HG03432 (cell line): Measurements from ENCODE around the gene KRTAP5-4.
"Not testable (repeated sequence)": the region's sequence is repeated elsewhere in the genome, so short reads cannot be mapped to it uniquely, and the experiment has no call there.

Experiments used
- ATAC-seq: cut with Tn5 transposase; IDR thresholded peaks from one replicate; pipeline ENCODE4 v1.9.1; 2021; ENCODE audit warnings: mild to moderate bottlenecking, moderate library complexity; ENCODE audit not compliant: unreplicated experiment

Gene KRTAP5-4

GRCh38 chr11:1604181-1604580, 17.8 kb downstream of the KRTAP5-4 start:
- no peak for ATAC-seq

DNA sequence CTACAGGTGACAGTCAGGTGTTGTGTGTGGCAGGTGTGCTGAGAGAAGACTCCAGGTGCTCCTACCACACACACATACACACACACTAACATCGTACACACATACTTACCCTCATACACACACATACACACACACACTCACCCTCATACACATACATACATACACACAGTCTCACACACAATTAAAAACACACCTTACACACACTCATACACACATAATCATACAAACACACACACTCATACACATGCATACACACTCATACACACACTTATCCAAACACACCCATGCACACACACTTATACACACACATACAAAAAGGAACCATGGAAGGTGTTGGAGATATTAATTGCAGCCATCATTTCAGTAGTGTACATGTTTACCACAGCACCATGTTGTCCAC, 18.3 kb downstream of the KRTAP5-4 start:
- no peak for ATAC-seq

GRCh38 chr11:1601663-1602062, 20.3 kb downstream of the KRTAP5-4 start:
- not testable (repeated sequence) for ATAC-seq

DNA sequence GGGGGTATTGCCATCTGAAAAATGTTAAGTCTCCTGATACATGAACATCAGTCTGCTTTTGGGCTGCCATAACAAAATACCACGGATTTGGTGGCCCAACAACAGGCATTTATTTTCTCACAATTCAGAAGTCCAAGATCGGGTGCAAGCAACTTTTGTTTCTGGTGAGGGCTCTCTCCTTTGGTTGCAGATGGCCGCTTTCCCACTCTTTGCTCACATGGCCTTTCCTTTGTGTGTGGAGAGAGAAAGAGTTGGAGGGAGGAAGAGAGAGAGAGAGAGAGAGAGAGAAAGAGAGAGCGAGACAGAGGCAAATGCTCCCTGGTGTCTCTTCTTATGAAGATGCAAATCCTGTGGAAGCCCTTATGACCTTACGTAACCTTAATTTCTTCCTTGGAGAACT, 21.3 kb downstream of the KRTAP5-4 start:
- ATAC-seq = no peak

DNA sequence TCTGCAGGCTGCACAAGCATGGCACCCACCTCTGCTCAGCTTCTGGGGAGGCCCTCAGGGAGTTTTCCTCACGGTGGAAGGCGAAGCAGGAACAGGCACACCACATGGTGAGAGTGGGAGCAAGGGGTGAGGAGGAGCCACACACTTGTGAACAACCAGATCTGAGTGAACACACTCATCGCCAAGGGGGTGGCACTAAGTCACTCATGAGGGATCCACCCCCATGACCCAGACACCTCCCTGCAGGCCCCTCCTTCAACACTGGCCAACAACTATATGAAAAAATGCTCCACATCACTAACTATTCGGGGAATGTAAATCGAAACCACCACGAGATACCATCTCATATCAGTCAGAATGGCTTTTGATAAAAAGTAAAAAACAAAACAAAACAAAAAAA, 23.1 kb downstream of the KRTAP5-4 start:
- no peak for ATAC-seq

GRCh38 chr11:1598406-1598805, 23.5 kb downstream of the KRTAP5-4 start:
- ATAC-seq = not testable (repeated sequence)

- ATAC-seq = no peak
Measured at GRCh38 chr11:1597994-1598380, 24.0 kb downstream of the KRTAP5-4 start, which contains the start of gene KRTAP5-2. Gene KRTAP5-2, minus strand, starts transcription at chr11:1598294. Its CDS starts 44 bp downstream, at chr11:1598250.

DNA sequence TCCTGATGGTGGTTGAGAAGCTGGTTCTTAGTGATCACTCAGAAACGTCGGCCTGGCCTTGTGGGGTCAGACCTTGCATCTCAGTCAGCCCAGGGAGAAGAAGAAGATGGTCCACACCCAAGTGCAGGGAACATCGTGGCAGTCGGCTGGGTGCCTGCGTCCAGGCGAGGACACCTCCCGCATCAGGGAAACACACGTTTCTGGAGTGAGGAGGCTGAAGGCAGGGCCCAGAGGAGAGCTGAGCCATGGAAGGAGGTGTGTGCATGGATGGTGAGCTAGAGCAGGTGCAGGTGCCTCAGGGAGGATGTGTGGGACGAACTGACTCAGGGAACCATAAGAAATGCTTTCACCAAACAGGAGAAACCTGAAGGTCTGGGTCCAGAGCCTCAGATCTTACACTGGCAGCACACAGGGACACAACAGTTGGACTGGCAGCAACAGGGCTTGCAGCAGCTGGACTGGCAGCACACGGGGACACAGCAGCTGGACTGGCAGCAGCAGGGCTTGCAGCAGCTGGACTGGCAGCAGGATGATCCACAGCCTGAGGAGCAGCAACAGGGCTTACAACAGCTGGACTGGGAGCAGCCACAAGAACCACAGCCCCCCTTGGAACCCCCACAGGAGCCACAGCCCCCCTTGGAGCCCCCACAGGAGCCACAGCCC, 24.5 kb downstream of the KRTAP5-4 start:
- no peak for ATAC-seq

DNA sequence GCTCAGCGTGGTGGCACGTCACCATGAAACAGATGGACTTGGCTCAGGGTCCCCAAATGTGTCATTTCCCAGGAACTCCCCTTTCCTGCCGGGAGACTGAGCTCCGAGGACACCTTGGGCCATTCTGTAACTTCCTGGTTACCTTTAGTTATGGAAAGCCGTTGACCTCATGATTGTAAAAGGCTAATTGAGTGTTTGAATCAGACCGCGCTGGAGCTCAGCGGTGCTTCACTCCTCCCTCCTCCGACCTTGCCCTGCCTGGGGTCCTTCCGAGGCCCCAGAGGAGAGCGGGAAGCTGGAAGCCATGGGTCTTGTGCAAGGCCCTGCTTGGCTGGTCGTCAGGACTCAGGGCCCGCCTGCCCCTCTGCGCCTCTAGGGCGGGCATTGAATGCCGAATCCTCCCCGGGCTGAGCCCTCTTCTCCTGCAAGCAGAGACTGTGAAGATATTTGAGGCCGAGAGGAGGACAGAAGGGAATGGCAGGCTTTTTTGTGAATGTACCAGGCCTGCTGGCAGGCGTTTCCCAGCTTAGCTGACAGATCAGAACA, 25.3 kb downstream of the KRTAP5-4 start:
- ATAC-seq = not testable (repeated sequence)

DNA sequence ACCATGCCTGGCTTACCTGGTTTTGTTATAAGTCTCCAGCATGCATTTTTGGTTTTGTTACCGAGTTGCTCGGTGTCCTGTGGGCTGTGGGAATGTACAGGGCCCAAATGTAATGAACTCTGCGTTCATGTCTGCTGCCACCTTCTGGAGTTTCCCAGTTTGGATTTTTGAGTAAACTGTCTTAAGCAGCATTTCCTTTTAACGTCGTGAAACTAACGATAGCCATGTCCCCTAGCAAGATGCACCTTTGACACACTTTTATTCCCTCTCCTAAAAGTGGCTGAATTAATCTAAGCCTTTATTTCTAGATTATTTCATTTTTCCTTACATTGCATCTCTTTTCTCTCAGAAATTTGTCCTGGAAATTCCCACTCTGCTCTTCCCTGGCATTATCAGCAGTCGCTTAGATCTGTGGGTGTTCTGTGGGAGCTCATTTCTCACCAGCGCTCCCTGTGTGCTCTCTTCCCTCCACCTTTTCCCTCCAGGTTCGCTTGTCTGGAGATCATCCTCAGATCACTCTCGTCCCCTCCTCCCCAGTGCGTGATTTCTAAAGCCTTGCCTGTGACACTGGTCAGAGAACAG, 25.9 kb downstream of the KRTAP5-4 start:
- not testable (repeated sequence) for ATAC-seq

DNA sequence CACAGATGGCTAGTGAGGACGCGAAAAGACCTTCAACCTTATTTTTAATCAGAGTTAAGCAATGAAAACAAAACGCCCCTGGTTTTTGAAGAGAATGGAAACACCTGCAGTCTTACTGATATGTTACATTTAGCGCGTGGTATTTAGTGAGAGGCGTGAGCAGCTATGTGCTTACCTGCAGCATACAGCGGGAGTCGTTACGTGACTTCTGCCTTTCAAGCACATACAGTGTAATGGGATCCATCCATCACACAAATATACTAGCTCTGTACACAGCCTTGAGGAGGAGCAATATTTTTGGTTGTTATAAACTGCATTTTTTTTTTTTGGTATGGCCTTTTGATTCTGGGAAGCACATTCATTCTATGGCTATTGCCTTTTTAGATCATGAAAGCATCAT, 29.3 kb downstream of the KRTAP5-4 start:
- ATAC-seq = no peak

- no peak for ATAC-seq
Measured at GRCh38 chr11:1589996-1590395, 31.9 kb downstream of the KRTAP5-4 start.

DNA sequence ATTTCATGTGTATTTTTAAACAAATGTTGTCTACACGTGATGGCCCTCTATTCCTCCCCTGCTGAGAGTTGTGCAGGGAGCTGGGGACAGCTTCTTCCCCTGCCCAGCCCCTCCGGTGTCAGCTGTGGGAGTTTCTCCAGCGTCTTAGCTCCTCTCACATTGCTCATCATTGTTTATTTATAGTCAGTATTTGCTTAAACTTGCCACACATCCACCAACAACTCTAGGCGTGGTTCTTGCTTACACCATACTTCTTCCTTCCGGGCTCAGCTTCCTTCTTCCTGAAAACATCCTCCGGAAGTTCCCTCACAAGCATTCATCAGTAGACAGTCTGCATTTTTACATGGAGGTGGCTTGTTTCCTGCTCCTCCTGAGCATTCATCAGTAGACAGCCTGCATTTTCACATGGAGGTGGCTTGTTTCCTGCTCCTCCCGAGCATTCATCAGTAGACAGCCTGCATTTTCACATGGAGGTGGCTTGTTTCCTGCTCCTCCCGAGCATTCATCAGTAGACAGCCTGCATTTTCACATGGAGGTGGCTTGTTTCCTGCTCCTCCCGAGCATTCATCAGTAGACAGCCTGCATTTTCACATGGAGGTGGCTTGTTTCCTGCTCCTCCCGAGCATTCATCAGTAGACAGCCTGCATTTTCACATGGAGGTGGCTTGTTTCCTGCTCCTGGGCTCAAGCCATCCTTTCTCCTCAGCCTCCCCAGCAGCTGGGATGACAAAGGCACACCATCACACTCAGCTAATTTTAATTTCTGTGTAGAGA, 32.6 kb downstream of the KRTAP5-4 start:
- ATAC-seq = not testable (repeated sequence)

- ATAC-seq = no peak
Measured at GRCh38 chr11:1586699-1587098, 35.2 kb downstream of the KRTAP5-4 start.

DNA sequence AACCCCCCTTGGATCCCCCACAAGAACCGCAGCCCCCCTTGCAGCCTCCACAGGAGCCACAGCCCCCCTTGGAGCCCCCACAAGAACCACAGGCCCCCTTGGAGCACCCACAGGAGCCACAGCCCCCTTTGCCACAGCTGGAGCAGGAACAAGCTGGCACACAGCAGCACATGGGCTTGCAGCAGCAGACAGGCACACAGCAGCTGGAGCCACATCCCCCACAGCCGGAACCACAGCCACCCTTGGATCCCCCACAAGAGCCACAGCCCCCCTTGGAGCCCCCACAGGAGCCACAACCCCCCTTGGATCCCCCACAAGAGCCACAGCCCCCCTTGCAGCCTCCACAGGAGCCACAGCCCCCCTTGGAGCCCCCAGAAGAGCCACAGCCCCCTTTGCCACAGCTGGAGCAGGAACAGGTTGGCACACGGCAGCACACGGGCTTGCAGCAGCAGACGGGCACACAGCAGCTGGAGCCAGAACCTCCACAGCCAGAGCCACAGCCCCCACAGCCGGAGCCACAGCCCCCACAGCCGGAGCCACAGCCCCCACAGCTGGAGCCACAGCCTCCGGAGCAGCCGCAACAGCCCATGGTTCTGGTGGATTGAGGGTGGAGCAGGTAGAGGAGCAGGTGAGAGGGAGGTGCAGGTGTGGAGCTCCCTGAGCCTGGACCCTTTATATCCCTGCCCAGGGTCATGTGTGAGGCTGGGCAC, 37.1 kb downstream of the KRTAP5-4 start, which contains the start of gene KRTAP5-1:
TSS of gene KRTAP5-1 (minus strand) at position 623 of the 710 bp plus-strand sequence. CDS start at position 589, 34 bp downstream.
- ATAC-seq = not testable (repeated sequence)

DNA sequence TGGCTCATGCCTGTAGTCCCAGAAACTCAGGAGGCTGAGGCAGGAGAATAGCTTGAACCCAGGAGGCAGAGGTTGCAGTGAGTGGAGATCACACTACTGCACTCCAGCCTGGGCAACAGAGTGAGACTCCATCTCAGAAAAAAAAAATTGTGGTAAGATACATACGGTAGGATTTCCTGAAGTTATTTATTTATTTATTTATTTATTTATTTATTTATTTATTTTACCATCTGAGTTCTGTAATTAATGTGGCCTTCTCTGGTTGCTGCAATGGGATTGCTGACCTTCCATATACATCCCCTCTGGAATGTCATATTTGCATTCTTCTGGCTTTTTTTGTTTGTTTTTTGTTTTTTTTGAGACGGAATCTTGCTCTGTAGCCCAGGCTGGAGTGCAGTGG, 39.0 kb downstream of the KRTAP5-4 start:
- ATAC-seq = not testable (repeated sequence)

GRCh38 chr11:1581976-1582375, 40.0 kb downstream of the KRTAP5-4 start:
- ATAC-seq = no peak

DNA sequence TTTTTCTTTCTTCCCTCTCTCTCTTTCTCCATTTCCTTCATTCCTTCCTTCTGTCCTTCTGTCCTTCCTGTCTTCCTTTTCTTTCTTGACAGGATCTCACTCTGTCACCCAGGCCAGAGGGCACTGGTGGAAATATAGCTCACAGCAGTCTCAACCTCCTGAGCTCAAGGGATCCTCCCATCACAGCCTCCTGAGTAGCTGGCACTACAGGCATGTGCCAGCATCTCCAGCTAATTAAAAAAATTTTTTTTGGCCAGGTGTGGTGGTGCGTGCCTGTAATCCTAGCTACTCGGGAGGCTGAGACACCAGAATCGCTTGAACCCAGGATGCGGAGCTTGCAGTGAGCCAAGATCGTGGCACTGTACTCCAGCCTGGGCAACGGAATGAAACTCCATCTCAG, 45.1 kb downstream of the KRTAP5-4 start:
- ATAC-seq = no peak

DNA sequence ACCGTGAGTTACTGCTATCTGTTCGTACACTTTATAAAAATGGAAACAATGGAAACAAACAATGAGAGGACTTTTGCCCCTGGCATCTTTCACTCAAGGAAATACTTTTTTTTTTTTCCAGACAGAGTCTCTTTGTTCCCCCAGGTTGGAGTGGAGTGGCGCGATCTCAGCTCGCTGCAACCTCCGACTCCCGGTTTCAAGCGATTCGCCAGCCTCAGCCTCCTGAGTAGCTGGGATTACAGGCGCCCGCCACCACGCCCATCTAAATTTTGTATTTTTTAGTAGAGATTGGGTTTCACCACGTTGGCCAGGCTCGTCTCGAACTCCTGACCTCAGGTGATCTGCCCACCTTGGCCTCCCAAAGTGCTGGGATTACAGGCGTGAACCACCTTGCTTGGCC, 46.2 kb downstream of the KRTAP5-4 start:
- not testable (repeated sequence) for ATAC-seq

- ATAC-seq = no peak
Measured at GRCh38 chr11:1574933-1575242, 47.0 kb downstream of the KRTAP5-4 start.
